ENCODE data around the gene MTARC2. TPM values are rescaled to one million over a fixed set of nuclear protein-coding genes. Genes with fewer than 3 reads are reported as not detected.

The MTARC2 gene
- total and polyA plus RNA-seq, 2 experiments from 2014 or later, result 1.9 to 4.8 TPM

GRCh38 chr1:220813013-220813412 is 64.9 kb downstream of the MTARC2 start:
- in situ Hi-C loops (cut with MboI), result no loop called here
- WGBS, 2 experiments (ENCODE audit: low coverage in 1 of 2, low lambda C conversion rate in 2 of 2, missing lambda C conversion rate in 2 of 2), result 95% methylated on average over 12 of the region's 12 CpGs
- Histone ChIP-seq H3K9me2 (ENCODE audit: insufficient read depth) (no peaks in the 10 kb centered on the region), H3K4me1 (ENCODE audit: insufficient read depth) (peaks cover 4% of the 10 kb centered on the region), H3K79me2 (ENCODE audit: insufficient read depth) (no peaks in the 10 kb centered on the region), H3K27me3 (replicated peaks; ENCODE audit: insufficient read depth) (peaks cover 10% of the 10 kb centered on the region; the same call in 1 of the 2 replicates), H3K4me2 (ENCODE audit: unreplicated experiment) (no peak overlapping the region), H3K9me3 (ENCODE audit: low read depth) (no peaks in the 10 kb centered on the region), H3K4me3 (no peak overlapping the region), H3F3A (ENCODE audit: insufficient read depth) (peaks cover 3% of the 10 kb centered on the region), H3K36me3 (ENCODE audit: low read depth) (no peaks in the 10 kb centered on the region), H4K20me1 (ENCODE audit: insufficient read depth) (no peaks in the 10 kb centered on the region), H3K27ac (no peak overlapping the region), H2AFZ (no peak overlapping the region), H3K9ac (no peak overlapping the region)
- no peak for DNase-seq
- no peak for TF ChIP-seq EZH2 (IDR thresholded peaks at IDR 0.05; ENCODE audit: insufficient read depth, poor library complexity, severe bottlenecking)
- TF ChIP-seq EZH2phosphoT487 (IDR thresholded peaks at IDR 0.05; ENCODE audit: insufficient read depth, low read depth), result no peak

- in situ Hi-C loops (cut with MboI), result no loop called here
- 73 to 81% methylated on average over 2 of the region's 2 CpGs for WGBS, 2 experiments (ENCODE audit: low coverage in 1 of 2, low lambda C conversion rate in 2 of 2, missing lambda C conversion rate in 2 of 2)
- no peak for TF ChIP-seq EZH2phosphoT487 (IDR thresholded peaks at IDR 0.05; ENCODE audit: insufficient read depth, low read depth)
- TF ChIP-seq EZH2 (IDR thresholded peaks at IDR 0.05; ENCODE audit: insufficient read depth, poor library complexity, severe bottlenecking), result no peak
- Histone ChIP-seq H2AFZ (no peak overlapping the region), H3K27me3 (replicated peaks; ENCODE audit: insufficient read depth) (peaks cover 4% of the 10 kb centered on the region; the same call in 1 of the 2 replicates), H3K4me1 (ENCODE audit: insufficient read depth) (peaks cover 23% of the 10 kb centered on the region), H4K20me1 (ENCODE audit: insufficient read depth) (no peaks in the 10 kb centered on the region), H3K9me2 (ENCODE audit: insufficient read depth) (no peaks in the 10 kb centered on the region), H3K79me2 (ENCODE audit: insufficient read depth) (no peaks in the 10 kb centered on the region), H3K9ac (no peak overlapping the region), H3K27ac (no peak overlapping the region), H3K4me3 (no peak overlapping the region), H3K9me3 (ENCODE audit: low read depth) (no peaks in the 10 kb centered on the region), H3K4me2 (ENCODE audit: unreplicated experiment) (no peak overlapping the region), H3K36me3 (ENCODE audit: low read depth) (no peaks in the 10 kb centered on the region), H3F3A (ENCODE audit: insufficient read depth) (peaks cover 25% of the 10 kb centered on the region)
- DNase-seq, result no peak
Observed at GRCh38 chr1:220815409-220815808, 67.3 kb downstream of the MTARC2 start.

GRCh38 chr1:220817907-220818306 is 69.8 kb downstream of the MTARC2 start:
- no peak overlapping the region for H2AFZ ChIP-seq
- peaks cover 10% of the 10 kb centered on the region; the same call in 1 of the 2 replicates for H3K27me3 ChIP-seq (replicated peaks; ENCODE audit: insufficient read depth)
- H3K4me2 ChIP-seq (ENCODE audit: unreplicated experiment), result peak overlapping the region; percentile 59
- H3K9ac ChIP-seq, result no peak overlapping the region
- TF ChIP-seq EZH2 (IDR thresholded peaks at IDR 0.05; ENCODE audit: insufficient read depth, poor library complexity, severe bottlenecking), result no peak
- no peak for TF ChIP-seq EZH2phosphoT487 (IDR thresholded peaks at IDR 0.05; ENCODE audit: insufficient read depth, low read depth)
- no peaks in the 10 kb centered on the region for H3K36me3 ChIP-seq (ENCODE audit: low read depth)
- DNase-seq, result peak; percentile 64
- no peaks in the 10 kb centered on the region for H3K79me2 ChIP-seq (ENCODE audit: insufficient read depth)
- no peaks in the 10 kb centered on the region for H4K20me1 ChIP-seq (ENCODE audit: insufficient read depth)
- H3F3A ChIP-seq (ENCODE audit: insufficient read depth), result peaks cover 26% of the 10 kb centered on the region
- no peaks in the 10 kb centered on the region for H3K9me2 ChIP-seq (ENCODE audit: insufficient read depth)
- no peak overlapping the region for H3K27ac ChIP-seq
- no peak overlapping the region for H3K4me3 ChIP-seq
- H3K9me3 ChIP-seq (ENCODE audit: low read depth), result no peaks in the 10 kb centered on the region
- in situ Hi-C loops (cut with MboI), result no loop called here
- H3K4me1 ChIP-seq (ENCODE audit: insufficient read depth), result peaks cover 23% of the 10 kb centered on the region
- 55 to 57% methylated on average over 1 of the region's 1 CpG for WGBS, 2 experiments (ENCODE audit: low coverage in 1 of 2, low lambda C conversion rate in 2 of 2, missing lambda C conversion rate in 2 of 2)

- H3F3A ChIP-seq (ENCODE audit: insufficient read depth), result peaks cover 26% of the 10 kb centered on the region
- no peak overlapping the region for H3K9ac ChIP-seq
- H3K4me1 ChIP-seq (ENCODE audit: insufficient read depth), result peaks cover 23% of the 10 kb centered on the region
- H3K9me3 ChIP-seq (ENCODE audit: low read depth), result no peaks in the 10 kb centered on the region
- TF ChIP-seq EZH2phosphoT487 (IDR thresholded peaks at IDR 0.05; ENCODE audit: insufficient read depth, low read depth), result no peak
- TF ChIP-seq EZH2 (IDR thresholded peaks at IDR 0.05; ENCODE audit: insufficient read depth, poor library complexity, severe bottlenecking), result no peak
- H2AFZ ChIP-seq, result no peak overlapping the region
- in situ Hi-C loops (cut with MboI), result no loop called here
- no peaks in the 10 kb centered on the region for H4K20me1 ChIP-seq (ENCODE audit: insufficient read depth)
- peak; percentile 94 for DNase-seq
- H3K36me3 ChIP-seq (ENCODE audit: low read depth), result no peaks in the 10 kb centered on the region
- H3K79me2 ChIP-seq (ENCODE audit: insufficient read depth), result no peaks in the 10 kb centered on the region
- WGBS, 2 experiments (ENCODE audit: low coverage in 1 of 2, low lambda C conversion rate in 2 of 2, missing lambda C conversion rate in 2 of 2), result 1 to 2% methylated on average over 14 of the region's 14 CpGs
- H3K27me3 ChIP-seq (replicated peaks; ENCODE audit: insufficient read depth), result peaks cover 10% of the 10 kb centered on the region; the same call in 1 of the 2 replicates
- H3K27ac ChIP-seq, result peak overlapping the region; percentile 50
- H3K4me2 ChIP-seq (ENCODE audit: unreplicated experiment), result peak overlapping the region; percentile 59
- H3K9me2 ChIP-seq (ENCODE audit: insufficient read depth), result no peaks in the 10 kb centered on the region
- peak overlapping the region; percentile 22; the same call in 1 of the 2 replicates for H3K4me3 ChIP-seq
Observed at GRCh38 chr1:220818421-220819173, 70.5 kb downstream of the MTARC2 start.

Measured in GM23248 (cell line).